ENCODE measurements around the gene RSPO4.

- no peak for TF ChIP-seq EZH2 (IDR thresholded peaks at IDR 0.05; ENCODE audit: borderline replicate concordance, low read depth, low read length, severe bottlenecking)
- TF ChIP-seq POLR2AphosphoS5 (IDR thresholded peaks at IDR 0.05; ENCODE audit: insufficient read depth, low read depth, low read length), result no peak
These were observed 62.5 kb downstream of the RSPO4 start for GRCh38 chr20:939606-940005.
